K562 (cell line): ENCODE results near the gene TRAF3IP3. TPM values are rescaled to one million over a fixed set of nuclear protein-coding genes. Genes with fewer than 3 reads are reported as not detected.

Source experiments
- ATAC-seq: fragments of 200-7000 bp; cut with Tn5 transposase; 3 replicates; pipeline ENCODE4 v1.9.1; 2020; ENCODE audit warnings: moderate library complexity
- BruUV-seq: library from RNA; stranded (reverse); fragments of 400-500 nt; replicated peaks from 2 replicates; lab custom pipeline; 2021; lab: Mats Ljungman, UMichigan
- CTCF ChIA-PET: fragments of 300-600 bp; formaldehyde crosslinking; extraction: SDS; loops from one replicate; lab custom pipeline; 2021; ENCODE audit warnings: low intra/inter-chr PET ratio; lab: Yijun Ruan, JAX
- POLR2A ChIA-PET: fragments of 300-600, 350-650 bp; sonication (Branson Sonifier 250); formaldehyde crosslinking; extraction: SDS; loops from one replicate; lab custom pipeline; 2021; ENCODE audit warnings: antibody characterized with exemption, inconsistent platforms; lab: Yijun Ruan, JAX
- DNase-seq, 4 experiments: peaks; one replicate each; pipeline versions ENCODE4 v3.0.0 to v3.0.0-alpha.2; 2011 to 2018; ENCODE audit warnings: low spot score in 3 of 4, mixed read lengths in 3 of 4; ENCODE audit errors: extremely low read depth in 1 of 4
- FAIRE-seq: peaks from 2 replicates; lab custom pipeline; 2011; peaks lifted over from hg19 to GRCh38; lab: Jason Lieb, UNC
- H2AFZ ChIP-seq: 2 replicates; pipeline ENCODE4 v1.6.0; 2011; ENCODE audit warnings: low read depth, low read length, control low read depth, inconsistent platforms
- H3K27ac ChIP-seq: fragments of 200-600 bp; 3 replicates; pipeline ENCODE4 v1.8.0; 2011; ENCODE audit warnings: low read depth, mild to moderate bottlenecking, control low read depth, inconsistent platforms, low read length, moderate library complexity, mixed read lengths; ENCODE audit errors: extremely low read depth
- H3K27me3 ChIP-seq, 2 experiments: fragments of 300-600 bp in 1 of 2; 2 replicates in 1 of 2; 3 replicates in 1 of 2; pipeline versions ENCODE4 v1.6.0 to v1.8.0; 2011; ENCODE audit warnings: inconsistent platforms in 2 of 2, low read length in 2 of 2, mild to moderate bottlenecking in 1 of 2, mixed read lengths in 1 of 2, moderate library complexity in 1 of 2; ENCODE audit not compliant: control insufficient read depth in 2 of 2, insufficient read depth in 2 of 2
- H3K36me3 ChIP-seq: fragments of 300-600 bp; 3 replicates; pipeline ENCODE4 v1.8.0; 2011; ENCODE audit warnings: mild to moderate bottlenecking, low read length, inconsistent platforms; ENCODE audit not compliant: control insufficient read depth, insufficient read depth
- H3K4me1 ChIP-seq, 2 experiments: fragments of 200-600 bp in 1 of 2; replicated peaks in 1 of 2; 2 replicates in 1 of 2; 3 replicates in 1 of 2; pipeline versions ENCODE4 v1.5.1 to v1.8.0; 2011; ENCODE audit warnings: inconsistent platforms in 2 of 2, low read length in 2 of 2, mild to moderate bottlenecking in 1 of 2, mixed read lengths in 1 of 2, moderate library complexity in 1 of 2; ENCODE audit not compliant: control insufficient read depth in 2 of 2, insufficient read depth in 2 of 2
- H3K4me2 ChIP-seq: 2 replicates; pipeline ENCODE4 v1.6.1; 2011; ENCODE audit warnings: low read length, control low read depth, inconsistent platforms, mixed read lengths; ENCODE audit not compliant: insufficient read depth
- H3K4me3 ChIP-seq: fragments of 200-600 bp; sonication (generic), shearing (Covaris generic); 2 replicates; pipeline ENCODE4 v1.5.1; 2016; ENCODE audit warnings: control low read depth, inconsistent platforms
- H3K79me2 ChIP-seq: fragments of 200-600 bp; 3 replicates; pipeline ENCODE4 v1.8.0; 2011; ENCODE audit warnings: low read length, inconsistent platforms; ENCODE audit not compliant: control insufficient read depth, insufficient read depth
- H3K9ac ChIP-seq, 2 experiments: 2 replicates each; pipeline versions ENCODE4 v1.6.0 to v1.6.1; 2011; ENCODE audit warnings: low read depth in 2 of 2, low read length in 2 of 2, control low read depth in 1 of 2, inconsistent platforms in 1 of 2, mild to moderate bottlenecking in 1 of 2, mixed read lengths in 1 of 2; ENCODE audit not compliant: insufficient read depth in 1 of 2
- H3K9me1 ChIP-seq: one replicate; pipeline ENCODE4 v1.6.0; 2011; ENCODE audit warnings: inconsistent platforms, mild to moderate bottlenecking, low read length, moderate library complexity; ENCODE audit not compliant: control insufficient read depth, insufficient read depth
- H3K9me3 ChIP-seq: replicated peaks from 2 replicates; pipeline ENCODE4 v1.5.1; 2011; ENCODE audit warnings: low read depth, low read length, inconsistent platforms; ENCODE audit not compliant: control insufficient read depth, insufficient read depth
- H4K20me1 ChIP-seq: replicated peaks from 2 replicates; pipeline ENCODE4 v1.6.1; 2011; ENCODE audit warnings: low read length, inconsistent platforms, mixed read lengths; ENCODE audit not compliant: control insufficient read depth, insufficient read depth
- ARID1B ChIP-seq: fragments of 450-650 bp; IDR thresholded peaks from 2 replicates; pipeline ENCODE4 v1.6.1; 2016; ENCODE audit warnings: antibody characterized with exemption, mild to moderate bottlenecking, inconsistent platforms
- CBFB ChIP-seq: sonication (generic); formaldehyde crosslinking; IDR thresholded peaks from 2 replicates; pipeline ENCODE4 v1.4.0; 2020; ENCODE audit warnings: mild to moderate bottlenecking, missing genetic modification reagents
- MIER1 ChIP-seq: fragments of 450-650 bp; IDR thresholded peaks from 2 replicates; pipeline ENCODE4 v1.6.1; 2016; ENCODE audit warnings: antibody characterized with exemption, mild to moderate bottlenecking, low read depth
- RBM34 ChIP-seq: fragments of 200-400 bp; formaldehyde crosslinking; IDR thresholded peaks from 2 replicates; pipeline ENCODE4 v1.6.1; 2018; ENCODE audit warnings: low read length, borderline replicate concordance; ENCODE audit not compliant: insufficient read depth
- XRCC5 ChIP-seq: fragments of 200-400 bp; formaldehyde crosslinking; IDR thresholded peaks from 2 replicates; pipeline ENCODE4 v1.6.1; 2017; ENCODE audit warnings: low read depth, mild to moderate bottlenecking, low read length
- ZNF175 ChIP-seq: fragments of 200-800 bp; sonication (Bioruptor generic); IDR thresholded peaks from 2 replicates; pipeline ENCODE4 v1.6.1; 2016; ENCODE audit warnings: low read depth, mild to moderate bottlenecking, missing genetic modification characterization, missing compliant biosample characterization
- ZNF77 ChIP-seq: fragments of 250-450 bp; sonication (Bioruptor Pico); IDR thresholded peaks from 2 replicates; pipeline ENCODE4 v1.5.0; 2020
- ZNF780A ChIP-seq: fragments of 250-450 bp; sonication (Bioruptor Pico); IDR thresholded peaks from 2 replicates; pipeline ENCODE4 v1.5.0; 2021; ENCODE audit warnings: mild to moderate bottlenecking
- whole genome bisulfite sequencing: fragments of 100-300 bp; shearing (Covaris generic); methylation state at CpG from one replicate; pipeline ENCODE4 v1.1.6; 2016; ENCODE audit warnings: low coverage, mixed read lengths; ENCODE audit not compliant: insufficient coverage; ENCODE audit errors: missing lambda C conversion rate; 5-methylcytosine and 5-hydroxymethylcytosine counted together
- in situ Hi-C: fragments of 300-500 bp; cut with MboI; formaldehyde crosslinking; loops from 4 replicates; pipeline ENCODE4 v1.15.0; 2018; ENCODE audit warnings: inconsistent platforms, mixed read lengths
- intact Hi-C: fragments of 100-400 bp; cut with micrococcal nuclease; formaldehyde crosslinking; loops from 2 replicates; pipeline ENCODE4 v1.14.2; 2022
- polyA plus RNA-seq, 8 experiments: library from polyadenylated mRNA; depleted of rRNA in 4 of 8; stranded (reverse) in 5 of 8; unstranded in 3 of 8; fragments of >200 nt; fragmentation: Nextera tagmentation in 2 of 8; fragmentation: Illumina TruSeq in 1 of 8; extraction: Ambion mirVana in 2 of 8; extraction: Trizol in 1 of 8; gene quantifications; 2 replicates each; pipeline versions ENCODE4 v1.2.1 to v1.2.3, GENCODE V29; 2011 to 2014; ENCODE audit warnings: inconsistent platforms in 1 of 8, missing spikeins in 1 of 8
- total RNA-seq, 7 experiments: library from RNA; depleted of rRNA in 6 of 7; stranded (reverse); fragments of >200 nt in 6 of 7; fragmentation: Illumina TruSeq in 2 of 7; extraction: Trizol in 2 of 7; gene quantifications; 2 replicates each; pipeline versions ENCODE4 v1.2.1 to v1.2.3, GENCODE V29; 2011 to 2021; ENCODE audit warnings: low replicate concordance in 1 of 7
- TF ChIP-seq, protein P1 (sequence below): fragments of 200-400 bp; formaldehyde crosslinking; IDR thresholded peaks from 2 replicates; pipeline ENCODE4 v1.6.1; 2017; ENCODE audit warnings: mild to moderate bottlenecking, low read depth, low read length, moderate library complexity
- TF ChIP-seq, protein P2 (sequence below): IDR thresholded peaks from 2 replicates; pipeline ENCODE4 v1.6.1; 2011; ENCODE audit warnings: borderline replicate concordance, low read depth, mild to moderate bottlenecking, moderate library complexity, low read length; ENCODE audit not compliant: insufficient read depth, poor library complexity, severe bottlenecking

Gene TRAF3IP3
- total and polyA plus RNA-seq, 9 of the 15 experiments (the other 6 are each of a cell fraction or from before 2014, with no cell fraction given) = 0.06 to 1.1 (median 0.31) TPM

DNA sequence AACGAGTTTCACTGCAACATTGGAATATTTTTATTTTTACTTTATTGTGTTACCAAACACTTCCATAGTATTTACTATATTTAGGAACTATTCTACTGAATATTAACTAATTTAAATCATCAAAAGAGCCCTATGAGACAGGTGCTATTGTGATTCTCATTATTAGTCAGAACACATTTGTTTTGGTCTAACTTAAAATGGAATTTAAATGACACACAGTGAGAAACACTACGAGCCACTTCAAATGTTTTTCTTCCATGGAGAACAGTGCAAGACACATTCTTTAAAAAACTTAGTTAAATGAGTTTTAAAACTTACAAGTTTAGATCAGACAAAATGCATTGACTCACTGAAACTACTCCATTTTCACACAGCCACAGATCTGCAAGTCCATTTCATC, 6.6 kb upstream of the TRAF3IP3 start:
- in situ Hi-C loops = no loop called here

More for the DNA sequence above, 6.6 kb upstream of the TRAF3IP3 start:
- peaks cover 8 to 13% of the 10 kb centered on the region in 2 experiments; a peak in 4 of 5 replicates for H3K27me3 ChIP-seq
- DNase-seq = no peak
- no peaks in the 10 kb centered on the region for H3K9me3 ChIP-seq
- intact Hi-C loops = loop anchor here (10.0 kb wide), 1 partner anchor 144 kb away; no protein-coding TSS in a partner anchor
- ATAC-seq = no peak
- ChIA-PET POLR2A (interaction anchor here (1.1 kb wide), 1 partner anchor 67 kb away, joined by 3 read pairs; no protein-coding TSS in a partner anchor), CTCF (interaction anchor here (3.2 kb wide), 1 partner anchor 179 kb away, joined by 22 read pairs; no protein-coding TSS in a partner anchor)
- no peak overlapping the region for H3K9ac ChIP-seq
- H3K4me1 ChIP-seq = peaks cover 5 to 7% of the 10 kb centered on the region in 2 experiments; a peak in 4 of 5 replicates
- no peak overlapping the region for H3K4me2 ChIP-seq
- H4K20me1 ChIP-seq = no peaks in the 10 kb centered on the region
- no peak overlapping the region for H3K27ac ChIP-seq
- H3K4me3 ChIP-seq = no peak overlapping the region
- 0% methylated on average over 2 of the region's 2 CpGs for WGBS
- H2AFZ ChIP-seq = no peak overlapping the region
- H3K79me2 ChIP-seq = no peaks in the 10 kb centered on the region
- no peak for TF ChIP-seq XRCC5
- no peak for TF ChIP-seq RBM34
- TF ChIP-seq, protein P1, sequence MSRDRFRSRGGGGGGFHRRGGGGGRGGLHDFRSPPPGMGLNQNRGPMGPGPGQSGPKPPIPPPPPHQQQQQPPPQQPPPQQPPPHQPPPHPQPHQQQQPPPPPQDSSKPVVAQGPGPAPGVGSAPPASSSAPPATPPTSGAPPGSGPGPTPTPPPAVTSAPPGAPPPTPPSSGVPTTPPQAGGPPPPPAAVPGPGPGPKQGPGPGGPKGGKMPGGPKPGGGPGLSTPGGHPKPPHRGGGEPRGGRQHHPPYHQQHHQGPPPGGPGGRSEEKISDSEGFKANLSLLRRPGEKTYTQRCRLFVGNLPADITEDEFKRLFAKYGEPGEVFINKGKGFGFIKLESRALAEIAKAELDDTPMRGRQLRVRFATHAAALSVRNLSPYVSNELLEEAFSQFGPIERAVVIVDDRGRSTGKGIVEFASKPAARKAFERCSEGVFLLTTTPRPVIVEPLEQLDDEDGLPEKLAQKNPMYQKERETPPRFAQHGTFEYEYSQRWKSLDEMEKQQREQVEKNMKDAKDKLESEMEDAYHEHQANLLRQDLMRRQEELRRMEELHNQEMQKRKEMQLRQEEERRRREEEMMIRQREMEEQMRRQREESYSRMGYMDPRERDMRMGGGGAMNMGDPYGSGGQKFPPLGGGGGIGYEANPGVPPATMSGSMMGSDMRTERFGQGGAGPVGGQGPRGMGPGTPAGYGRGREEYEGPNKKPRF = no peak
- no peak for TF ChIP-seq MIER1
- TF ChIP-seq, protein P2, sequence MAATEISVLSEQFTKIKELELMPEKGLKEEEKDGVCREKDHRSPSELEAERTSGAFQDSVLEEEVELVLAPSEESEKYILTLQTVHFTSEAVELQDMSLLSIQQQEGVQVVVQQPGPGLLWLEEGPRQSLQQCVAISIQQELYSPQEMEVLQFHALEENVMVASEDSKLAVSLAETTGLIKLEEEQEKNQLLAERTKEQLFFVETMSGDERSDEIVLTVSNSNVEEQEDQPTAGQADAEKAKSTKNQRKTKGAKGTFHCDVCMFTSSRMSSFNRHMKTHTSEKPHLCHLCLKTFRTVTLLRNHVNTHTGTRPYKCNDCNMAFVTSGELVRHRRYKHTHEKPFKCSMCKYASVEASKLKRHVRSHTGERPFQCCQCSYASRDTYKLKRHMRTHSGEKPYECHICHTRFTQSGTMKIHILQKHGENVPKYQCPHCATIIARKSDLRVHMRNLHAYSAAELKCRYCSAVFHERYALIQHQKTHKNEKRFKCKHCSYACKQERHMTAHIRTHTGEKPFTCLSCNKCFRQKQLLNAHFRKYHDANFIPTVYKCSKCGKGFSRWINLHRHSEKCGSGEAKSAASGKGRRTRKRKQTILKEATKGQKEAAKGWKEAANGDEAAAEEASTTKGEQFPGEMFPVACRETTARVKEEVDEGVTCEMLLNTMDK = no peak
- no peak for TF ChIP-seq ZNF77
- TF ChIP-seq ZNF780A = no peak
- TF ChIP-seq ARID1B = no peak
- TF ChIP-seq ZNF175 (CRISPR knock-in tag) = no peak
- TF ChIP-seq CBFB (CRISPR knock-in tag) = no peak
- BruUV-seq = no TSS peak
- H3K36me3 ChIP-seq = no peaks in the 10 kb centered on the region
- no peak for FAIRE-seq
- no peaks in the 10 kb centered on the region for H3K9me1 ChIP-seq
